HL-60 (cell line): ENCODE measurements around the gene TACC2.

Experiments
- DNase-seq, 2 experiments: peaks; one replicate each; pipeline ENCODE4 v3.0.0-alpha.2; 2010 to 2020; ENCODE audit warnings: low read depth in 1 of 2, low spot score in 1 of 2
- H3K27ac ChIP-seq: fragments of 250-450 bp; sonication (Bioruptor Pico); replicated peaks from 2 replicates; pipeline ENCODE4 v1.5.1; 2020; ENCODE audit warnings: mild to moderate bottlenecking, moderate library complexity
- H3K27me3 ChIP-seq: fragments of 250-450 bp; sonication (Bioruptor Pico); 2 replicates; pipeline ENCODE4 v1.5.1; 2021; ENCODE audit warnings: mild to moderate bottlenecking, moderate library complexity; ENCODE audit not compliant: insufficient read depth, poor library complexity, severe bottlenecking
- H3K4me3 ChIP-seq: replicated peaks from 2 replicates; pipeline ENCODE4 v1.5.1; 2011; ENCODE audit warnings: mild to moderate bottlenecking, control low read depth, low read length; ENCODE audit not compliant: insufficient read depth
- GABPA ChIP-seq: IDR thresholded peaks from 2 replicates; pipeline ENCODE4 v1.6.1; 2012; ENCODE audit warnings: low read depth
- POLR2AphosphoS5 ChIP-seq: IDR thresholded peaks from 2 replicates; pipeline ENCODE4 v1.6.1; 2012; ENCODE audit warnings: low read depth
- SPI1 ChIP-seq: IDR thresholded peaks from 2 replicates; pipeline ENCODE4 v1.6.1; 2012; ENCODE audit warnings: low read depth, mild to moderate bottlenecking, borderline replicate concordance
- TF ChIP-seq, protein P1 (sequence below): IDR thresholded peaks from one replicate; pipeline ENCODE4 v1.5.1; 2011; ENCODE audit warnings: low read length, control low read depth, inconsistent platforms; ENCODE audit not compliant: insufficient read depth
- TF ChIP-seq, protein P2 (sequence below): IDR thresholded peaks from 2 replicates; pipeline ENCODE4 v1.6.1; 2012; ENCODE audit warnings: low read depth; ENCODE audit not compliant: insufficient replicate concordance

The TACC2 gene

DNA sequence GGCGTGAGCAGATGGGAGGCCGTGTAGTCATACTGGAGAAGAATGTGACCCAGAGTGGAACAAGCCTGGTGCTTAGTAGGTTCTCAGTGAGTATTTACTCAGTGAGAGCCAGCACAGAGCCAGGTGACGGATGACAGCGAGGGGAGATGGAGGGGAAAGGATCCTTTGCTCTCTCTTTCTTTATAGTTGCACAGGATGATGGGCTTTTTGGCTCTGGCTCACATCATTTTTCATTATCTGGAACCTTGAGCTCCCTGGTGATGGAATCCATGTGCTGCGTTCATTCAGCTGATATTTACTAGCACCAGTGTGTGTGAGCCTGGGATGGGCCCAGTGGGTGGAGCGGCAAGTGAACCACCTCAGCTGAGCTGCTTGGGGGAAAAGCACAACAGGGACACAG lies 299.3 kb downstream of the TACC2 start:
- DNase-seq = no peak
- H3K27ac ChIP-seq = no peak overlapping the region
- TF ChIP-seq, protein P1, sequence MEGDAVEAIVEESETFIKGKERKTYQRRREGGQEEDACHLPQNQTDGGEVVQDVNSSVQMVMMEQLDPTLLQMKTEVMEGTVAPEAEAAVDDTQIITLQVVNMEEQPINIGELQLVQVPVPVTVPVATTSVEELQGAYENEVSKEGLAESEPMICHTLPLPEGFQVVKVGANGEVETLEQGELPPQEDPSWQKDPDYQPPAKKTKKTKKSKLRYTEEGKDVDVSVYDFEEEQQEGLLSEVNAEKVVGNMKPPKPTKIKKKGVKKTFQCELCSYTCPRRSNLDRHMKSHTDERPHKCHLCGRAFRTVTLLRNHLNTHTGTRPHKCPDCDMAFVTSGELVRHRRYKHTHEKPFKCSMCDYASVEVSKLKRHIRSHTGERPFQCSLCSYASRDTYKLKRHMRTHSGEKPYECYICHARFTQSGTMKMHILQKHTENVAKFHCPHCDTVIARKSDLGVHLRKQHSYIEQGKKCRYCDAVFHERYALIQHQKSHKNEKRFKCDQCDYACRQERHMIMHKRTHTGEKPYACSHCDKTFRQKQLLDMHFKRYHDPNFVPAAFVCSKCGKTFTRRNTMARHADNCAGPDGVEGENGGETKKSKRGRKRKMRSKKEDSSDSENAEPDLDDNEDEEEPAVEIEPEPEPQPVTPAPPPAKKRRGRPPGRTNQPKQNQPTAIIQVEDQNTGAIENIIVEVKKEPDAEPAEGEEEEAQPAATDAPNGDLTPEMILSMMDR = no peak
- TF ChIP-seq SPI1 (no peak), GABPA (no peak), POLR2AphosphoS5 (no peak)
- TF ChIP-seq, protein P2, sequence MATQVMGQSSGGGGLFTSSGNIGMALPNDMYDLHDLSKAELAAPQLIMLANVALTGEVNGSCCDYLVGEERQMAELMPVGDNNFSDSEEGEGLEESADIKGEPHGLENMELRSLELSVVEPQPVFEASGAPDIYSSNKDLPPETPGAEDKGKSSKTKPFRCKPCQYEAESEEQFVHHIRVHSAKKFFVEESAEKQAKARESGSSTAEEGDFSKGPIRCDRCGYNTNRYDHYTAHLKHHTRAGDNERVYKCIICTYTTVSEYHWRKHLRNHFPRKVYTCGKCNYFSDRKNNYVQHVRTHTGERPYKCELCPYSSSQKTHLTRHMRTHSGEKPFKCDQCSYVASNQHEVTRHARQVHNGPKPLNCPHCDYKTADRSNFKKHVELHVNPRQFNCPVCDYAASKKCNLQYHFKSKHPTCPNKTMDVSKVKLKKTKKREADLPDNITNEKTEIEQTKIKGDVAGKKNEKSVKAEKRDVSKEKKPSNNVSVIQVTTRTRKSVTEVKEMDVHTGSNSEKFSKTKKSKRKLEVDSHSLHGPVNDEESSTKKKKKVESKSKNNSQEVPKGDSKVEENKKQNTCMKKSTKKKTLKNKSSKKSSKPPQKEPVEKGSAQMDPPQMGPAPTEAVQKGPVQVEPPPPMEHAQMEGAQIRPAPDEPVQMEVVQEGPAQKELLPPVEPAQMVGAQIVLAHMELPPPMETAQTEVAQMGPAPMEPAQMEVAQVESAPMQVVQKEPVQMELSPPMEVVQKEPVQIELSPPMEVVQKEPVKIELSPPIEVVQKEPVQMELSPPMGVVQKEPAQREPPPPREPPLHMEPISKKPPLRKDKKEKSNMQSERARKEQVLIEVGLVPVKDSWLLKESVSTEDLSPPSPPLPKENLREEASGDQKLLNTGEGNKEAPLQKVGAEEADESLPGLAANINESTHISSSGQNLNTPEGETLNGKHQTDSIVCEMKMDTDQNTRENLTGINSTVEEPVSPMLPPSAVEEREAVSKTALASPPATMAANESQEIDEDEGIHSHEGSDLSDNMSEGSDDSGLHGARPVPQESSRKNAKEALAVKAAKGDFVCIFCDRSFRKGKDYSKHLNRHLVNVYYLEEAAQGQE = no peak
- peaks cover 7% of the 10 kb centered on the region for H3K27me3 ChIP-seq
- H3K4me3 ChIP-seq = no peak overlapping the region

DNA sequence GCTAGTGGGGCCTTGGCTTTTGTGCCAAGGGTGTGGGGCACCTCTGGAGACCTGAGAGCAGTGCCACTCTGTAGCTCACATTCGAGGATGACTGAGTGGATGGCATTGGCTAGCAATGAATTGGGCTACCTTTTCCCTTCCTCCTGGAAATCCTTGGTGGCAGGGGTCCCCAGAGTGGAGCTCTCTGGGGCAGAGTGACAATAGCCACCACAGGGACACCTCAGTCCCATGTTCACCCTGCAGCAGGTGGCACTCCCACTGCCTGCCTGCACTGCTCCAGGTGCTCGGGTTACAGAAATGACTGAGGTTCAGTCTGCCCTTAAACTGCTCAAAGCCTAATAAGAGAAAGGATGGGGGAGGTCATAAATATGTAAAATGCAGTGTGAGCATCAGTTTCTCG lies 300.0 kb downstream of the TACC2 start:
- no peak overlapping the region for H3K27ac ChIP-seq
- H3K27me3 ChIP-seq = peaks cover 7% of the 10 kb centered on the region
- TF ChIP-seq SPI1 (no peak), POLR2AphosphoS5 (no peak), GABPA (no peak)
- TF ChIP-seq, protein P2 = no peak
- TF ChIP-seq, protein P1 = no peak
- DNase-seq = no peak
- no peak overlapping the region for H3K4me3 ChIP-seq

DNA sequence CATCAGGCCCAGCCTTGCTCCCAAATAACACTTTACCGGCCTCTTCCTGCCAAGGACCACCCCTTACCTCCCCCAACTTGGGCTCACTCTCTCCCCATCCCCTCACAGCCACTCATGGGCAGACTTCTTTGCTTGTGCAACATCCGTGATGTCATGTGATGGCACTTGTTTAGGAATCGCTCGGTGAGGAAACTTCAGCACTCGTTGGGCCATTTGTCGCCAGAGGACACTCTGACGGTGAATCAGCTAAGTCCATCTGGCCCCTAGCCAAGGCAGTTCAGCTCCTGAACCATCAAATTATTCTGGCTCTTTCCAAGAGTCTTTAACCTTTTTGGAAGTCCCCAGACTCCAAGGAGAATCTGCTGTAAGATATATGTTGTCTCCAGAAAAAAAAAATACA lies 301.4 kb downstream of the TACC2 start:
- DNase-seq = no peak
- Histone ChIP-seq H3K4me3 (no peak overlapping the region), H3K27me3 (peaks cover 7% of the 10 kb centered on the region), H3K27ac (no peak overlapping the region)
- TF ChIP-seq SPI1 (no peak), POLR2AphosphoS5 (no peak), GABPA (no peak)
- TF ChIP-seq, protein P1 = no peak
- TF ChIP-seq, protein P2 = no peak
